D341Med (cell line): ENCODE measurements around the gene CCDC74B.
"Not testable (repeated sequence)": the region's sequence is repeated elsewhere in the genome, so short reads cannot be mapped to it uniquely, and the experiment has no call there.

Experiments used
- DNase-seq: peaks from one replicate; pipeline ENCODE4 v3.0.0; 2012; ENCODE audit warnings: low spot score

CCDC74B gene

DNA sequence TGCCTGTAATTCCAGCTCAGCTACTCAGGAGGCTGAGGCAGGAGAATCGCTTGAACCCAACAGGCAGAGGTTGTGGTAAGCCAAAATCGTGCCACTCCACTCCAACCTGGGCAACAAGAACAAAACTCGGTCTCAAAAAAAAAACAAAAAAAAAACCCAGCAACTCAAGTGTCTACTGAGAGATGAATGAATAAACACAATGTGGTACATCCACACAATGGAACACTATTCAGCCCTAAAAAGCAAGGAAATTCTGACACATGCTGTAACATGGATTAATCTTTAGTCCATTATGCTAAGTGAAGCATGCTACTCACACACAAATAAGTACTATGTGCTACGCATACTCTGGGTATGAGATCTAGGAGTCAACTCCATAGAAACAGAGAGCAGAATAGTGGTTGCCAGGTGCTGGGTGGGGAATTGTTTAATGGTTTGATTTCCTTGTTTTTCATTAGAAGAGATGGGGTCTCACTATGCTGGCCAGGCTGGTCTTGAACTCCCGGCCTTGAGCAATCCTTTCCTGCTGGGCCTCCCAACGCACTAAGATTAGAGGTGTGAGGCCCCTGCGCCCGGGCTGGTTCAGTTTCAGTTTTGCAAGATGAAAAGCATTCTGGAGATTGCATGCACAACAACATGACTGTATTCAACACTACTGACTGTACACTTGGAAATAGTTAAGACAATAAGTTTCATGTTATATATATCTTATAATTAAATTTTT, 20.5 kb upstream of the CCDC74B start:
- no peak for DNase-seq

- DNase-seq: no peak
Measured at GRCh38 chr2:130162968-130163367, 18.1 kb upstream of the CCDC74B start.

- not testable (repeated sequence) for DNase-seq
Measured at GRCh38 chr2:130162486-130162885, 17.6 kb upstream of the CCDC74B start.

- not testable (repeated sequence) for DNase-seq
Measured at GRCh38 chr2:130160838-130161705, 16.2 kb upstream of the CCDC74B start.

- DNase-seq: no peak
Measured at GRCh38 chr2:130160131-130160530, 15.2 kb upstream of the CCDC74B start.

- not testable (repeated sequence) for DNase-seq
Measured at GRCh38 chr2:130159376-130159775, 14.5 kb upstream of the CCDC74B start.

DNA sequence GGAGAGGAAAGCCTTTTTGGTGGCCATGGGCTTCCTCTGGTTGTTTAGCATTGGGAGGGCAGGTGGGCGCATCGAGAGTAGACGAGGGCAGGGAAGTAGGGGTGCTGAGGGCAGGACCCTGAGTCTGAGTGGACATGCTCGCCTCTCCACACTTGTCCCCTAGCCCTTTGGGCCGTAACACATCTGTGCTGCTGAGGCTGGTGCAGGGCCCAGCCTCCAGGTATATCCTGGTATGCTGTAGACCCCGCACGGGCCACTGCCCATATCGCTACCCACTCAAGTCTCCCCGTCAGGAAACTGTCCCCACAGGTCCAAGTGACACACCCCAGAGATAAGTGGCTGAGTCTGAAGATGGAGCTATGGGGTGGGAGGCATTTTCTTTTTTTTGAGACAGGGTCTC, 13.7 kb upstream of the CCDC74B start:
- DNase-seq: no peak

GRCh38 chr2:130157825-130158514, 13.1 kb upstream of the CCDC74B start:
- not testable (repeated sequence) for DNase-seq

GRCh38 chr2:130157354-130157753, 12.4 kb upstream of the CCDC74B start:
- not testable (repeated sequence) for DNase-seq

- no peak for DNase-seq
Measured at GRCh38 chr2:130156624-130157004, 11.7 kb upstream of the CCDC74B start.

DNA sequence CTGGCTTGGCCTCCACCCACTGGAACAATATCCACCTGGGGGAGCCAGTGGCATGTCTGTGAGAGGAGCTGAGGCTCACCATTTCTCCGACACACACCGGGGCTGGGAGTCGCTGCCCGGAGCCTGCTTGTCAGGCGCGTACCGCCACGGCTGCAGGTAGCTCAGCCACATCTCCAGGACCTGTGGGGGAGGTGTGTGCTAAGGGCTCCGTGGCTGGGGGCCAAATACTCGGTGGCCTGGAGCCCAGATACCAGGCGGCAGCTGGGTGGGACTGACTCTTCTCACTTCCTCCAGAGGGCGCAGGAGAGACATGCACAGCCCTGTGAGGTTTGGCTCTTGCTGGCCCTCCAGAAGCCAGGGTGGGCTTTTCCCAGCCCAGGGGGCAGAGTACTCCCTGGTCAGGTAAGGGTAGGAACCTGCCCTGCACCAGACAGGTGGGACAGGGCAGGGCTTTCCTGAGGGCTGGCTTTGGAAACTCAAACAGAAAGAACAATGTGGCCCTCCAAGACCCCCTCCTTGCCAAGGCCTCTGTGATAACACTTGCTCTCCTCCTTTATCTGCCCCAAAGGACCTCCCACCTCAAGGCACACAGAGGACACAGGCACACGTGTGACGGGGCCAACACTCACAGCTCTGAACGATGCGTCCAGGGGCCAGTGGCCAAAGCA, 11.2 kb upstream of the CCDC74B start:
- DNase-seq: peak; percentile 61

- no peak for DNase-seq
Measured at GRCh38 chr2:130154773-130155765, 10.2 kb upstream of the CCDC74B start.

DNA sequence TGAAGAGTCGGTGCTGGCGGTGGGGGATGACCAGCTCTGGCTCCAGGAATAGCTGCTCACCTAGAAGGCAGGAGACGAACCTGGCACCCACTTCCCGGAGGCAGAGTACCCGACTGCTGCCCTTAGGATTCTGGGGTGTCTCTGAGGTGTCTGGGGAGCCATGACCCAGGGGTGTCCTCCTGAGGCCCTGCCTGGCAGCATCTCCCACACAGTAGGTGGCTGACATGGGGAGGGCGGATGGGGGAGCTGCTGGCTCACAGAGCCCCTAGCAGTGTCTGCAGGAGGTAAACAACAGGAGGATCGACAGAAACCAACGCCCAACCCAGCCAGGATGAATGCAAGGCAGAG, 9.5 kb upstream of the CCDC74B start:
- DNase-seq: not testable (repeated sequence)

DNA sequence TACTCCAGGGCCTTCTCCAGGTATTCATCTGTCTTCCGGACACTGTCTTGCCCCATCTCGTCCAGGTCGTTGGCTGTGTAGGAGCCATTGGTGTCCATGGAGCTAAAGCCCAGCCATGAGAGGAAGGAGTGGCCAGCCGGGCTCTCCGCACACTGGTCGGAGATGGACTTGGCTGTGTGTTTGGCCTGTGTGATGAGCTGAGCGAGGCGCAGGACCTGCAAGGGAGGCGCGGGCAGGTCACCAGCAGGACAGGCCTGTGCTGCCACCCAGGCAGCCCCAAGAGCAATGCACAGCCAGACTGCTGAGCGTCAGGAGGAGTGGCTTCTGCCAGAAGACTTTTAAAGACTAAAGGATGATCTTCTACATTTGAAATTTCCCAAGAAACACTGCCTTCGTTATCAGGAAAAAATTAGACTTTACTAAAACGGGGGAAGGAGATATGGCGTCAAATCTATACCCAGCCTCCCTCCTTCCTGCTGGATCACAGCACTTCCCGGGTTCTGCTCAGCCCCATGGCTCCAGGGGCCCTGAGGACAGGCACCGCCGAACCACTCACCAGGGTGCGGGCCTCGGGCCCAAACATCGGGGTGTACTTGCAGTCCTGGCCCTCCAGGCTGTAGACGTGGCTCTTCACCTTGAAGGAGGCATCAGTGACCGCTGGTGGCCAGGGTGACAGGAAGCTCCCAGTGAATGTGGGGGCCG, 9.0 kb upstream of the CCDC74B start:
- not testable (repeated sequence) for DNase-seq

- no peak for DNase-seq
Measured at GRCh38 chr2:130152816-130153595, 8.1 kb upstream of the CCDC74B start.

GRCh38 chr2:130152136-130152815, 7.4 kb upstream of the CCDC74B start:
- DNase-seq: not testable (repeated sequence)

GRCh38 chr2:130151145-130151512, 6.2 kb upstream of the CCDC74B start:
- not testable (repeated sequence) for DNase-seq

- no peak for DNase-seq
Measured at GRCh38 chr2:130150181-130151144, 5.6 kb upstream of the CCDC74B start.
